Mesodermal cell (in vitro differentiated cells): Measurements from ENCODE around the gene CCDC150.

Experiments used
- H3K27ac ChIP-seq: 2 replicates; pipeline ENCODE4 v1.7.0; 2013; ENCODE audit warnings: mild to moderate bottlenecking, low read depth, low read length, moderate library complexity; ENCODE audit not compliant: severe bottlenecking
- H3K36me3 ChIP-seq: 2 replicates; pipeline ENCODE4 v1.7.1; 2013; ENCODE audit warnings: mild to moderate bottlenecking, low read length, moderate library complexity; ENCODE audit not compliant: control insufficient read depth, insufficient read depth
- H3K4me1 ChIP-seq: one replicate; pipeline ENCODE4 v1.7.1; 2013; ENCODE audit warnings: mild to moderate bottlenecking, low read length; ENCODE audit not compliant: insufficient read depth, control insufficient read depth, poor library complexity, severe bottlenecking
- H3K4me3 ChIP-seq: 2 replicates; pipeline ENCODE4 v1.7.0; 2013; ENCODE audit warnings: low read length, control low read depth, mild to moderate bottlenecking; ENCODE audit not compliant: insufficient read depth, poor library complexity, severe bottlenecking; ENCODE audit errors: extremely low read depth
- H3K9me3 ChIP-seq: 2 replicates; pipeline ENCODE4 v1.7.1; 2013; ENCODE audit warnings: mild to moderate bottlenecking, low read length, moderate library complexity; ENCODE audit not compliant: control insufficient read depth
- WGBS, 2 experiments: methylation state at CpG; one replicate each; pipeline ENCODE4 v1.1.5; 2013; ENCODE audit warnings: missing lambda C conversion rate in 2 of 2; ENCODE audit not compliant: insufficient coverage in 2 of 2; 5-methylcytosine and 5-hydroxymethylcytosine counted together

Gene CCDC150

DNA sequence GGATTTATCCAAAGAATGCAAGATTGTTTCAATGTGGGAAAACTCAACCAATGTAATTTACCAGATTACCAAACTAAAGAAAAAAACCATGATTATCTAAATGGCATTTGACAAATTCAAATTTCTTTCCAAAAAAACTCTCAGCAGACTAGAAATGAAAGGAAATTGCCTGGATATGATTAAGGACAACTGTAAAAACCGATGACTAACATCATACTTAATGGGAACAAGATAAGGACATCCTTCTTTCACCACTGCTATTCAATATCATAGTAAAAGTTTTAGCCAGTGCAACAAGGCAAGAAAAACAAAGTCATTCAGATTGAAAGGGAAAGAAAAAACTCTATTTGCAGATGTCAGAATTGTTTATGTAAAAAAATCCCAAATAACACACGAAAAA, 4.4 kb upstream of the CCDC150 start:
- no peaks in the 10 kb centered on the region for H3K4me1 ChIP-seq
- H3K27ac ChIP-seq = no peak overlapping the region
- no peaks in the 10 kb centered on the region for H3K36me3 ChIP-seq
- no CpG with 5 or more reads among the region's 2 CpGs for WGBS, 2 experiments
- H3K9me3 ChIP-seq = peaks cover 3% of the 10 kb centered on the region
- H3K4me3 ChIP-seq = no peak overlapping the region

DNA sequence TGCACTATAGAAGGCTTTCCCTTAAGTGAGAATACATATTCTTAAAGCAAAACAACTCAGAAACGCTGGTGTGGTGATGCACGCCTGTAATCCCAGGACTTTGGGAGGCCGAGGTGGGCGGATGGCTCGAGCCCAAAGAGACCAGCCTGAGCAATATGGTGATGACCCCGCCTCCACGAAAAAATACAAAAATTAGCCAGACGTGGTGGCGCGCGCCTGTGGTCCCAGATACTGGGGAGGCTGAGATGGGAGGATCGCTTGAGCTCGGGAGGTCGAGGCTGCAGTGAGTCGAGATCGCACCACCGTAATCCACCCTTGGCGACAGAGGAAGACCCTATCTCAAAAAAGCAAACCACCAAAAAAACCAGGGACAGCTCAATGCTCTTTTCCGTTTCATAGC, 750 bp upstream of the CCDC150 start:
- H3K36me3 ChIP-seq = peaks cover 5% of the 10 kb centered on the region

DNA sequence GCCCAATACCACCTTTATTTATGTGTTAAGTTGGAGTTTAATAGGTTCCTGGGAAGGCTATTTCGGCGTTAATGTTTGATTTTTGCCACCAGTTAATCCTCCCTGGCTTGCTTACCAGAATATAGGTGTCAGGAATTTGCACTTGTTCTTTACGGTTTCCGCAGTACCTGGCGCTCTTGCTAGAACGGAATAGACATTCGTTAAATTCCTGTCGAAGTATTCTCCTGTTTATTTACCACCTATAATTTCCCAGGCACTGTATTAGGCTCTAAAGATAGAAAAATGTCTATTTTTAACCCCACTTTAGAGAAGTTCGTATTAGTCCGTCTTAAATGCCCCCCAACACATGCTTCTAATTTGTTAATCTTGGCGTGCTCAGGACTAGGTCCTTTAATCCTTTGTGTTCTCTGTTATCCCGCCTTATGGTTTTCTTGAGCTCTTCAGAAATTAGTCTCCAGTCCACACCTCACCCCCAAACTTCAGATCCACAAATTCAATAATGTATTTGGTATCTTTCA, 575 bp downstream of the CCDC150 start:
- Histone ChIP-seq H3K36me3 (peaks cover 5% of the 10 kb centered on the region), H3K9me3 (peaks cover 3% of the 10 kb centered on the region), H3K27ac (peak overlapping the region; percentile 89), H3K4me1 (no peaks in the 10 kb centered on the region), H3K4me3 (peak overlapping the region; percentile 76)
- 3 to 22% methylated on average over 4 to 9 of the region's 12 CpGs for WGBS, 2 experiments

More for the DNA sequence above, 750 bp upstream of the CCDC150 start:
- no peak overlapping the region for H3K27ac ChIP-seq
- H3K4me3 ChIP-seq = peak overlapping the region; percentile 76
- H3K9me3 ChIP-seq = peaks cover 3% of the 10 kb centered on the region
- WGBS, 2 experiments = 94 to 97% methylated on average over 16 of the region's 19 CpGs
- H3K4me1 ChIP-seq = no peaks in the 10 kb centered on the region

DNA sequence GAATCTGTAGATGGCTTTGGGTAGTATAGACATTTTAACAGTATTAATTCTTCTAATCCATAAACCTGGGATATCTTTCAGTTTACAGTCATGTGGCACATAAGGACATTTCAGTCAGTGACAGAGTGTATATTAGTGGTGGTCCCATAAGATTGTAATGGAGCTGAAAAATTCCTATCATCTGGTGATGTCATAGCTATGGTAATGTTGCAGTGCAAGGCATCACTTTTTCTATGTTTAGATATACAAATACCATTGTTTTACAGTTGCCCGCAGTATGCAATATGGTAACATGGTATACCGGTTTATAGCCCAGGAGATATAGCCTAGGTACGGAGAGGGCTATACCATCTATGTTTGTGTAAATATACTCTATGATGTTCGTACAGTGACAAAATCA, 9.7 kb downstream of the CCDC150 start:
- H3K27ac ChIP-seq = no peak overlapping the region
- H3K9me3 ChIP-seq = peaks cover 37% of the 10 kb centered on the region
- H3K4me1 ChIP-seq = no peaks in the 10 kb centered on the region
- H3K36me3 ChIP-seq = peaks cover 39% of the 10 kb centered on the region
- no peak overlapping the region for H3K4me3 ChIP-seq
- no CpG with 5 or more reads among the region's 4 CpGs for WGBS, 2 experiments

DNA sequence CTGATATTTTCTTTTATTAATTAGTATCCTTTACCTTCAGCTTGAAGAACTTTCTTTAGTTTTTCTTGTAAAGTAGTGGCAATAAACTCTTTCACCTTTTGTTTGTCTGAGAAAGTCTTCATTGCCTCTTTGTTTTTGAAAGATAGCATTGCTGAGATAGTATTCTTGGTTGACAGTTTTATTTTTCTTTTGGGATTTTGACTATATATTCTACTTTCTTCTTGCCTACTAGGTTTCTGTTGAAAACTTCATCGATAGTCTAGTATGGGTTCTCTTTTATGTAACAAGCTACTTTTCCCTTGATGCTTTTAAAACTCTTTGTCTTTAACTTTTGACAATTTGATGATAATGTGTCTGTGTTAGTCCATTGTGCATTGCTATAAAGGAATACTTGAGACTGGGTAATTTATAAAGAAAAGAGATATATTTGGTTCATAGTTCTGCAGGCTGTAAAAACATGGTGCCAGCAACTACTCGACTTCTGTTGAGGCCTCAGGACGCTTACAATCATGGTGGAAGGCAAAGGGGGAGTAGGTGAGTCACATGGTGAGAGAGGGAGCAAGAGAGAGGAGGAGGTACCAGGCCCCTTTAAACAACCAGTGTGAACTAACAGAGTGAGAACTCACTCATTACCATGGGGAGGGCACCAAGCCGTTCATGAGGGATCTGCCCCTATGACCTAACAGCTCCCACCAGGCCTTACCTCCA, 12.0 kb downstream of the CCDC150 start:
- Histone ChIP-seq H3K4me3 (no peak overlapping the region), H3K4me1 (no peaks in the 10 kb centered on the region), H3K36me3 (peaks cover 39% of the 10 kb centered on the region), H3K27ac (no peak overlapping the region), H3K9me3 (peaks cover 37% of the 10 kb centered on the region)
- 83% methylated on average over 3 of the region's 4 CpGs for WGBS, 2 experiments

DNA sequence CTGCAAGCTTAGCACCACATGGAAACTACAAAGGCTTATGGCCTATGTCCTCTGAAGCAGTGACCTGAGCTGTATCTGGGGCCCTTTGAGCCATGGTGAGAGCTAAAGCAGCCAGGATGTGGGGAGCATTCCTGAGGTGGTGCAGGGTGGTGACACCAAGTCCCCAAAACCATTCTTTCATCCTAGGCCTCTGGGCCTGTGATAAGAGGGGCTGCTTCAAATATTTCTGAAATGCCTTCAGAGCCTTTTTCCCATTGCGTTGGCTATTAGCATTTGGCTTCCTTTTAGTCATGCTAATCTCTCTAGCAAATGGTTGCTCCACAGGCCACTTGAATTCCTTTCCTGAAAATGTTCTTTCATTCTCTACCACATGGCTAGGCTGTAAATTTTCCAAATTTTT, 13.4 kb downstream of the CCDC150 start:
- H3K4me3 ChIP-seq = no peak overlapping the region
- 88 to 100% methylated on average over 1 of the region's 1 CpG for WGBS, 2 experiments
- peaks cover 37% of the 10 kb centered on the region for H3K9me3 ChIP-seq
- H3K27ac ChIP-seq = no peak overlapping the region
- H3K4me1 ChIP-seq = no peaks in the 10 kb centered on the region
- H3K36me3 ChIP-seq = peaks cover 45% of the 10 kb centered on the region

DNA sequence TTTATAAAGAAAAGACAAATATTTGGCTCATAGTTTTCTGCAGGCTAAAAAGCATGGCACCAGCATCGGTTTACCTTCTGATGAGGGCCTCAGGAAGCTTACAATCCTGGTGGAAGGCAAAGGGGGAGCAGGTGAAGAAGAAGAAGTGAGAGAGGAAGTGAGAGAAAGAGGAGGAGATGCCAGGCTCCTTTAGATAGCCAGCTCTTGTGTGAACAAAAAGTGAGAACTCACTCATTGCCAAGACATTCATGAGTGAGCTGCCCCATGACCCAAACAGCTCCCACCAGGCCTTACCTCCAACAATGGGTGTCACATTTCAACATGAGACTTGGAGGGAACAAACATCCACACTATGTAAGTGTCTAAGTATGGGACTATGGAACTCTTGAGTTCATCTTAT, 14.3 kb downstream of the CCDC150 start:
- H3K9me3 ChIP-seq = peaks cover 37% of the 10 kb centered on the region

DNA sequence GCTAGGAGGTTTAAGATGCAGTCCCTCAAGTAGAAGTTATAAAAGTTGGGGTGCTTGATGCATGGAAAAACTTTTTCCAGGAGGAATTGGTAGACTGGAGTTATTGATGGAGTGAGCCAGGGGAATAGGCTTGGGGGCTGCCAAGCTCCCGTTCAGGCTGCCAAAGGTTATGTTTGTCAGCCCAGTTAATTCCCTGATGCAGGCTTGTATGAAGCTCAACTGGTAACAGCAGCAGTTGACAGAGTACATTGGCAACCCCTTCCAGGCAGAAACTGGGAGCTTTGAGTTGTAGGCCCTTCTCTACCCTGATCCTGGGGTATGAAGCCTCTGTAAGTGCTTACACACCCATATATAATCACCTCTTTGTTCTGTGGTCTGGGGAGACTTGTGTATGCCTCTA, 16.2 kb downstream of the CCDC150 start:
- Histone ChIP-seq H3K4me3 (no peak overlapping the region), H3K36me3 (peaks cover 38% of the 10 kb centered on the region), H3K9me3 (peaks cover 30% of the 10 kb centered on the region), H3K4me1 (no peaks in the 10 kb centered on the region), H3K27ac (no peak overlapping the region)
- WGBS, 2 experiments = 100% methylated on average over 1 of the region's 1 CpG

More for the DNA sequence above, 14.3 kb downstream of the CCDC150 start:
- Histone ChIP-seq H3K36me3 (peaks cover 42% of the 10 kb centered on the region), H3K27ac (no peak overlapping the region), H3K4me1 (no peaks in the 10 kb centered on the region), H3K4me3 (no peak overlapping the region)
- WGBS, 2 experiments = 100% methylated on average over 1 of the region's 1 CpG

DNA sequence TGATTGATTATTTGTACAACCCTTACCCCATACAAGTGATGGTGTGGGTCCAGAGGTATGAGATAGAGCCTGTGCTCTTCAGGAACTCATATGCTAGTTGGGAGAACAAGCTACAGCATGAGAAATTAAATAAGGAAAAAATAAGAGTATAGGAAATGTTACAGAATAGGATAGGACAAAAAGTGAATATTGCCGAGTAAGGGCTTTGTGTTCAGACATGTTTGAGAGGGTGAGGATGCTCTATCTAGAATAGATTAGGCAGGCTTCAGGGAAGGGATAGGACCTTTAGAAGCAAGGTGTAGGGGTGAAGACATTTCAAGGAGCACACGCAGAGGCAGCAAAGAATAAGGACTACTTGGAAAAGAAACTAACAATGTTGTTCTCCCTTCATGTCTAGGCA, 17.8 kb downstream of the CCDC150 start:
- WGBS, 2 experiments = 90 to 100% methylated on average over 1 to 2 of the region's 2 CpGs
- no peak overlapping the region for H3K4me3 ChIP-seq
- no peak overlapping the region for H3K27ac ChIP-seq
- H3K9me3 ChIP-seq = peaks cover 14% of the 10 kb centered on the region
- no peaks in the 10 kb centered on the region for H3K4me1 ChIP-seq
- H3K36me3 ChIP-seq = peaks cover 32% of the 10 kb centered on the region

DNA sequence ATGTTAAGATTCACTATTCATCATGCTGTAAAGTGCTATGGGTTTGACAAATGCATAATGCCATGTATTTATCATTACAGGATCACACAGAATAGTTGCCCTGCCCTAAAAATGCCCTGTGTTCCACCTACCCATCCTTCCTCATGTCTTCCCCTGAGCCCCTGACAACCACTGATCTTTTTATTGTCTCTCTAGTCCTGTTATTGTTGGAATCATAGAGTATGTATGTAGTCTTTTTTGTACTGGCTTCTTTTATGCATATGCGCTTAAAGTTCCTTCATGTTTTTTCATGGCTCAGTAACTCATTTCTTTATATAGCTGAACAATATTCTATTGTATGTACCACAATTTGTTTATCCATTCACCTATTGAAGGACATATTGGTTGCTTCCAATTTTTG, 20.3 kb downstream of the CCDC150 start:
- H3K4me1 ChIP-seq = no peaks in the 10 kb centered on the region
- H3K27ac ChIP-seq = no peak overlapping the region
- H3K4me3 ChIP-seq = no peak overlapping the region
- peaks cover 20% of the 10 kb centered on the region for H3K36me3 ChIP-seq
- H3K9me3 ChIP-seq = no peaks in the 10 kb centered on the region
- WGBS, 2 experiments = no CpG with 5 or more reads among the region's 1 CpG

DNA sequence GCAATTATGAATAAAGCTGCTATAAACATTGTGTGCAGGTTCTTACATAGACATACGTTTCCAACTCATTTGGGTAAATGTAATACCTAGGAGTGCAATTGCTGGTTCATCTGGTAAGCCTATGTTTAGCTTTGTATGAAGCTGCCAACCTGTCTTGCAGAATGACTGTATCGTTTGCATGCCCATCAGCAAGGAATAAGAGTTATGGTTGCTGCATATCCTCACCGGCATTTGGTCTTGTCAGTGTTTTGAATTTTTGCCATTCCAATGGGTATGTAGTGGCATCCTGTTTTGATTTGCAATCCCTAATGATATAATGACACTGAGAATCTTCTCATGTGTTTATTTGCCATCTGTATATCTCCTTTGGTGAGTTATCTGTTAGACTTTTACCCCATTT, 20.7 kb downstream of the CCDC150 start:
- Histone ChIP-seq H3K36me3 (peaks cover 21% of the 10 kb centered on the region), H3K4me3 (no peak overlapping the region), H3K4me1 (no peaks in the 10 kb centered on the region), H3K27ac (no peak overlapping the region), H3K9me3 (no peaks in the 10 kb centered on the region)
- 93% methylated on average over 3 of the region's 3 CpGs for WGBS, 2 experiments
